Type B pancreatic cell (in vitro differentiated cells): ENCODE measurements around the gene GALK2. TPM values are rescaled to one million over a fixed set of nuclear protein-coding genes. Genes with fewer than 3 reads are reported as not detected.

Experiments used
- DNase-seq: peaks from one replicate; pipeline ENCODE4 v3.0.0; 2021; ENCODE audit warnings: mixed read lengths; ENCODE audit not compliant: unreplicated experiment; ENCODE audit errors: extremely low spot score
- H3K27ac Mint-ChIP-seq: 2 replicates; pipeline ENCODE4 v1.8.0; 2021; ENCODE audit warnings: mild to moderate bottlenecking, mixed read lengths
- H3K27me3 Mint-ChIP-seq: 2 replicates; pipeline ENCODE4 v1.8.0; 2021; ENCODE audit warnings: mixed read lengths
- H3K36me3 Mint-ChIP-seq: 2 replicates; pipeline ENCODE4 v1.8.0; 2021; ENCODE audit warnings: mixed read lengths
- H3K4me1 Mint-ChIP-seq: one replicate; pipeline ENCODE4 v1.8.0; 2021; ENCODE audit warnings: mixed read lengths; ENCODE audit not compliant: unreplicated experiment
- H3K4me3 Mint-ChIP-seq: 2 replicates; pipeline ENCODE4 v1.8.0; 2021; ENCODE audit warnings: mild to moderate bottlenecking, mixed read lengths
- H3K9me3 Mint-ChIP-seq: 2 replicates; pipeline ENCODE4 v1.8.0; 2021; ENCODE audit warnings: mixed read lengths
- microRNA-seq: library from miRNA; unstranded; fragments of <30 nt; microRNA quantifications from one replicate; pipeline ENCODE4, GENCODE V29; 2020
- total RNA-seq: library from RNA; stranded (reverse); gene quantifications from 2 replicates; pipeline ENCODE4 v1.2.1, GENCODE V29; 2021; ENCODE audit warnings: low replicate concordance
- TF ChIP-seq, protein P1 (sequence below): fragments of 200-600 bp; sonication (generic); conservative IDR thresholded peaks from 2 replicates; pipeline ENCODE4 v1.5.0; 2021; ENCODE audit warnings: antibody characterized with exemption, mild to moderate bottlenecking

Gene GALK2
- total RNA-seq, 1 donor from 2014 or later: 24.9 TPM

DNA sequence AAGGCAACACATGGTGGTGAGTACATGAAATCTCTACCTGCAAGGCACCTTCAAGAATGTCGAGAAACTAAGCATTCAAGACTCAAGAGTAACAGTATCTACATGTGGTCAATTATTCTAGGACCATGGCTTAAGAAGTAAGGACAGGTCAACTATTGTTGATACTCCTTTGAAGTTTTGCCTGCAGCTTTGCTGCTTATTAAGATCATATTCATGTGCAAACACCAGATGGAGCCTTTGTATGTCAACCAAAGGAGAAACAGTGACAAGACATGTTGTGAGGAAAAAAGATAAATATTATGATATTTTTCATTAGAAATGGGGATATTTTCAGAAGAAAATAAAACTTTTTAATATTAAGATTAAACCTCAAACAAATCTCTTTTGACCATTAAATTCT is 200.7 kb downstream of the GALK2 start:
- Mint-ChIP-seq H3K27ac (no peak overlapping the region), H3K36me3 (peaks cover 4% of the 10 kb centered on the region), H3K9me3 (peaks cover 3% of the 10 kb centered on the region), H3K27me3 (no peaks in the 10 kb centered on the region), H3K4me3 (no peak overlapping the region), H3K4me1 (no peaks in the 10 kb centered on the region)
- TF ChIP-seq, protein P1, sequence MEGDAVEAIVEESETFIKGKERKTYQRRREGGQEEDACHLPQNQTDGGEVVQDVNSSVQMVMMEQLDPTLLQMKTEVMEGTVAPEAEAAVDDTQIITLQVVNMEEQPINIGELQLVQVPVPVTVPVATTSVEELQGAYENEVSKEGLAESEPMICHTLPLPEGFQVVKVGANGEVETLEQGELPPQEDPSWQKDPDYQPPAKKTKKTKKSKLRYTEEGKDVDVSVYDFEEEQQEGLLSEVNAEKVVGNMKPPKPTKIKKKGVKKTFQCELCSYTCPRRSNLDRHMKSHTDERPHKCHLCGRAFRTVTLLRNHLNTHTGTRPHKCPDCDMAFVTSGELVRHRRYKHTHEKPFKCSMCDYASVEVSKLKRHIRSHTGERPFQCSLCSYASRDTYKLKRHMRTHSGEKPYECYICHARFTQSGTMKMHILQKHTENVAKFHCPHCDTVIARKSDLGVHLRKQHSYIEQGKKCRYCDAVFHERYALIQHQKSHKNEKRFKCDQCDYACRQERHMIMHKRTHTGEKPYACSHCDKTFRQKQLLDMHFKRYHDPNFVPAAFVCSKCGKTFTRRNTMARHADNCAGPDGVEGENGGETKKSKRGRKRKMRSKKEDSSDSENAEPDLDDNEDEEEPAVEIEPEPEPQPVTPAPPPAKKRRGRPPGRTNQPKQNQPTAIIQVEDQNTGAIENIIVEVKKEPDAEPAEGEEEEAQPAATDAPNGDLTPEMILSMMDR: peak; percentile 35
- DNase-seq: no peak

DNA sequence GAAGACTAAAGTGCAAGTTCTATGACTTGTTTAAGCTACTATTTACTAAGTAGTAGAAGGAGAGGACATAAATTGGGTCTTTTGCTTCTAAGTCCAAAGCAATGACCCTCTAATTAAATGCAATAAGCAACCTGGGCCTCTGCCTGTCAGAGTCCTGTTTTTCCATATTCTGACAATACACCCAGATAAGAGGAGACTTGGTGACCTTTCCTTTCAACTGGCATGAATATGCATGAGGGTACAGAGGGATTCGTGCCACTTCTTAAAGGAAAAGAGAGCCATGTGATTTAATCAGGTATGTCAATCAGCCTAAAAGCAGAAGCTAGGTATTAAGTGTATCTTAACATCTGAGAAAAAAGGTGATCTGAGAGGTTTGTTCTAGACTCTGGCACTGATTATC is 202.3 kb downstream of the GALK2 start:
- Mint-ChIP-seq H3K27me3 (no peaks in the 10 kb centered on the region), H3K27ac (no peak overlapping the region)

DNA sequence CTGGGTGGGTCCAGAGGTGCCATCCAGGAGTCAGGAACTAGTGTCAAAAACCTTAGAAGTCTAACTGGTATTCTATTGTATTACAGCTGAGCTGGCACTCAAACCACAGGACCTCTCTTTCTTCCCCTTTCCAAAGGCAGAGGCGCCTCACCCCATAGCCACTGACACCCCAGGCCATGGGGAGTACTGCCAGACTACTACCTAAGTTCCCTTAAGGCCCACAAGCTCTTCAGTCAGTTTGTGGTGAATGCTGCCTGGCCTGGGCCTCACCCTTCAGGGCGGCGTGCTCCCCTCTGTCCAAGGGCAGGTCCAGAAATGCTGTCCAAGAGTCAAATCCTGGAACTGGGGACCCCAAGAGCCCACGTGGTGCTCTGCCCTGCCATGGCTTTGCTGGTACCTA is 209.9 kb downstream of the GALK2 start:
- H3K27me3 Mint-ChIP-seq: no peaks in the 10 kb centered on the region
- no peaks in the 10 kb centered on the region for H3K36me3 Mint-ChIP-seq
- no peak for DNase-seq
- no peaks in the 10 kb centered on the region for H3K4me1 Mint-ChIP-seq
- TF ChIP-seq, protein P1: no peak
- no peaks in the 10 kb centered on the region for H3K9me3 Mint-ChIP-seq
- H3K27ac Mint-ChIP-seq: no peak overlapping the region
- no peak overlapping the region for H3K4me3 Mint-ChIP-seq

More for the DNA sequence above, 202.3 kb downstream of the GALK2 start:
- no peak for DNase-seq
- H3K9me3 Mint-ChIP-seq: no peaks in the 10 kb centered on the region
- TF ChIP-seq, protein P1: no peak
- H3K36me3 Mint-ChIP-seq: no peaks in the 10 kb centered on the region
- H3K4me3 Mint-ChIP-seq: no peak overlapping the region
- H3K4me1 Mint-ChIP-seq: no peaks in the 10 kb centered on the region

DNA sequence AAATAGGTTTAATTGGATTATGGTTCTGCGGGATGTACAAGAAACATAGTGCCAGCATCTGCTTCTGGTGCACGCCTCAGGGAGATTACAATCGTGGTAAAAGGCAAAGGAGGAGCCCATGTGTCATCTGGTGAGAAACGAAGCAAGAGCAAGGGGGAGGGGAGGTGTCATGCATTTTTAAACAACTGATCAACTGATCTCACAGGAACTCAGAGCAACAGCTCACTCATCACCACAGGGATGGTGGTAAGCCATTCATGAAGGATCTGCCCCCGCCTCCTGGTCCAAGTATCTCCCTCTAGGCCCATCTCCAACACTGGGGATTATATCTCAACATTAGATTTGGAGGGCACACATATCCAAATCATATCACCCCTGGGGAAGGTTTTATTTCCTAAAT is 210.9 kb downstream of the GALK2 start:
- Mint-ChIP-seq H3K4me3 (no peak overlapping the region), H3K36me3 (no peaks in the 10 kb centered on the region), H3K4me1 (no peaks in the 10 kb centered on the region), H3K9me3 (no peaks in the 10 kb centered on the region), H3K27me3 (no peaks in the 10 kb centered on the region), H3K27ac (no peak overlapping the region)
- DNase-seq: no peak
- TF ChIP-seq, protein P1: no peak

Small RNA genes within 50 kb of the gene (microRNA-seq; reads per million reads assigned to microRNA genes)
- gene MIR4716: not detected

Other genes starting within 250 kb of the GALK2 start
- 2.1 and 4.5 TPM in 2 replicates for gene SHC4, start 206.3 kb upstream of the GALK2 start, total RNA-seq
- gene SECISBP2L, start 123.8 kb upstream of the GALK2 start, total RNA-seq: 51.9 and 74.7 TPM in 2 replicates
- gene COPS2, start 14.6 kb upstream of the GALK2 start, total RNA-seq: 71.1 and 86.5 TPM in 2 replicates